Measurements from ENCODE around the gene LMBR1L. TPM values are rescaled to one million over a fixed set of nuclear protein-coding genes. Genes with fewer than 3 reads are reported as not detected.

The LMBR1L gene
- polyA plus RNA-seq, 1 donor from 2014 or later, result 344 TPM

GRCh38 chr12:49050507-49051372, 59.9 kb downstream of the LMBR1L start:
- Histone ChIP-seq H3F3A (ENCODE audit: insufficient read depth, low read length, poor library complexity, severe bottlenecking) (no peaks in the 10 kb centered on the region), H3K27me3 (ENCODE audit: insufficient read depth, low read depth, low read length) (no peaks in the 10 kb centered on the region), H3K9me3 (ENCODE audit: low read length) (no peaks in the 10 kb centered on the region), H3K9ac (ENCODE audit: low read length) (no peak overlapping the region), H3K4me2 (ENCODE audit: low read length) (no peak overlapping the region), H3K36me3 (ENCODE audit: insufficient read depth, low read length) (no peaks in the 10 kb centered on the region), H3K27ac (ENCODE audit: low read length) (no peak overlapping the region), H4K20me1 (ENCODE audit: insufficient read depth) (peaks cover 3% of the 10 kb centered on the region), H3K4me3 (ENCODE audit: low read length) (no peak overlapping the region), H2AFZ (ENCODE audit: low read depth, low read length) (no peak overlapping the region), H3K79me2 (replicated peaks; ENCODE audit: insufficient read depth, low read length) (peaks cover 14% of the 10 kb centered on the region), H3K9me2 (ENCODE audit: insufficient read depth, low read length) (no peaks in the 10 kb centered on the region)
- TF ChIP-seq CTCF (IDR thresholded peaks at IDR 0.05; ENCODE audit: poor library complexity, severe bottlenecking), result no peak

- H3K27me3 ChIP-seq (ENCODE audit: insufficient read depth, low read depth, low read length), result no peaks in the 10 kb centered on the region
- H2AFZ ChIP-seq (ENCODE audit: low read depth, low read length), result no peak overlapping the region
- H3K9ac ChIP-seq (ENCODE audit: low read length), result no peak overlapping the region
- no peak overlapping the region for H3K4me3 ChIP-seq (ENCODE audit: low read length)
- H3K9me2 ChIP-seq (ENCODE audit: insufficient read depth, low read length), result no peaks in the 10 kb centered on the region
- H3K27ac ChIP-seq (ENCODE audit: low read length), result no peak overlapping the region
- no peaks in the 10 kb centered on the region for H3K36me3 ChIP-seq (ENCODE audit: insufficient read depth, low read length)
- H3F3A ChIP-seq (ENCODE audit: insufficient read depth, low read length, poor library complexity, severe bottlenecking), result no peaks in the 10 kb centered on the region
- TF ChIP-seq EP300 (conservative IDR thresholded peaks at IDR 0.05; ENCODE audit: poor library complexity, severe bottlenecking) (no peak), MXI1 (conservative IDR thresholded peaks at IDR 0.05; ENCODE audit: poor library complexity, severe bottlenecking) (no peak), EZH2 (IDR thresholded peaks at IDR 0.05; ENCODE audit: borderline replicate concordance, insufficient read depth, low read length, poor library complexity, severe bottlenecking) (no peak), SMC3 (conservative IDR thresholded peaks at IDR 0.05; ENCODE audit: poor library complexity) (no peak), RAD21 (conservative IDR thresholded peaks at IDR 0.05) (no peak), REST (IDR thresholded peaks at IDR 0.05; ENCODE audit: borderline replicate concordance) (no peak), CTCF (IDR thresholded peaks at IDR 0.05; ENCODE audit: poor library complexity, severe bottlenecking) (no peak), TAF1 (IDR thresholded peaks at IDR 0.05; ENCODE audit: low read depth) (no peak), POLR2AphosphoS5 (IDR thresholded peaks at IDR 0.05) (no peak)
- no peaks in the 10 kb centered on the region for H4K20me1 ChIP-seq (ENCODE audit: insufficient read depth)
- H3K79me2 ChIP-seq (replicated peaks; ENCODE audit: insufficient read depth, low read length), result peaks cover 4% of the 10 kb centered on the region
- H3K4me2 ChIP-seq (ENCODE audit: low read length), result no peak overlapping the region
- no peaks in the 10 kb centered on the region for H3K9me3 ChIP-seq (ENCODE audit: low read length)
Observed at GRCh38 chr12:49049566-49050224, 61.0 kb downstream of the LMBR1L start.

All from neural cell (in vitro differentiated cells).